Left lung (tissue), 10 donors: ENCODE results near the gene ANKRD33. TPM values are rescaled to one million over a fixed set of nuclear protein-coding genes. Genes with fewer than 3 reads are reported as not detected.
"Not testable (repeated sequence)": the region's sequence is repeated elsewhere in the genome, so short reads cannot be mapped to it uniquely, and the experiment has no call there.

Experiments
- ATAC-seq: fragments of 200-7000 bp; cut with Tn5 transposase; one replicate; pipeline ENCODE4 v1.9.1; 2020; ENCODE audit warnings: moderate library complexity
- DNase-seq, 4 donors: peaks; one replicate each; pipeline ENCODE4 v3.0.0-alpha.2; 2013 to 2020
- H3K27ac ChIP-seq, 2 donors: fragments of 200-600 bp; sonication (generic) in 1 of 2; one replicate each; pipeline versions ENCODE4 v1.5.0 to v1.8.0; 2020 to 2021
- H3K27me3 ChIP-seq, 2 donors: fragments of 200-600 bp; sonication (generic) in 1 of 2; one replicate each; pipeline versions ENCODE4 v1.5.0 to v1.8.0; 2020 to 2021
- H3K36me3 ChIP-seq, 2 donors: fragments of 200-600 bp; sonication (generic) in 1 of 2; one replicate each; pipeline versions ENCODE4 v1.5.0 to v1.8.0; 2020 to 2021
- H3K4me1 ChIP-seq, 2 donors: fragments of 200-600 bp; one replicate each; pipeline ENCODE4 v1.8.0; 2021
- H3K4me3 ChIP-seq, 2 donors: fragments of 200-600 bp; sonication (generic) in 1 of 2; one replicate each; pipeline versions ENCODE4 v1.5.0 to v1.8.0; 2020 to 2021; ENCODE audit warnings: mild to moderate bottlenecking in 1 of 2
- H3K9me3 ChIP-seq, 2 donors: fragments of 200-600 bp; sonication (generic) in 1 of 2; one replicate each; pipeline versions ENCODE4 v1.5.0 to v1.8.0; 2020 to 2021
- intact Hi-C, 2 donors: fragments of 100-400 bp; cut with DNase I; formaldehyde crosslinking; loops; one replicate each; pipeline versions ENCODE4 v1.11.2 to v1.14.2; 2022
- polyA plus RNA-seq, 6 donors: library from polyadenylated mRNA; unstranded; fragments of 120-200 nt; gene quantifications; one replicate each; pipeline ENCODE4 v1.2.1, GENCODE V29; 2013; ENCODE audit not compliant: insufficient read length in 6 of 6
- total RNA-seq, 2 donors: library from RNA; stranded (reverse); fragmentation: NEBNext Ultra II Directional; extraction: Animal tissue kit (Norgen Biotek cat#: 25700); gene quantifications; one replicate each; pipeline ENCODE4 v1.2.1, GENCODE V29; 2021
- TF ChIP-seq, protein P1 (sequence below), 2 donors: fragments of 200-600 bp; sonication (generic) in 1 of 2; IDR thresholded peaks; one replicate each; pipeline versions ENCODE4 v1.5.0 to v1.8.0; 2021; ENCODE audit warnings: antibody characterized with exemption in 2 of 2
- donor health status: DM: no; HTN: yes; CAD: no.
- donor health status: DM: no; HTN: no; CAD: no.

ANKRD33 gene
- total and polyA plus RNA-seq, 8 donors: 0.08 to 0.13 (median 0.08) TPM; not detected in 5

DNA sequence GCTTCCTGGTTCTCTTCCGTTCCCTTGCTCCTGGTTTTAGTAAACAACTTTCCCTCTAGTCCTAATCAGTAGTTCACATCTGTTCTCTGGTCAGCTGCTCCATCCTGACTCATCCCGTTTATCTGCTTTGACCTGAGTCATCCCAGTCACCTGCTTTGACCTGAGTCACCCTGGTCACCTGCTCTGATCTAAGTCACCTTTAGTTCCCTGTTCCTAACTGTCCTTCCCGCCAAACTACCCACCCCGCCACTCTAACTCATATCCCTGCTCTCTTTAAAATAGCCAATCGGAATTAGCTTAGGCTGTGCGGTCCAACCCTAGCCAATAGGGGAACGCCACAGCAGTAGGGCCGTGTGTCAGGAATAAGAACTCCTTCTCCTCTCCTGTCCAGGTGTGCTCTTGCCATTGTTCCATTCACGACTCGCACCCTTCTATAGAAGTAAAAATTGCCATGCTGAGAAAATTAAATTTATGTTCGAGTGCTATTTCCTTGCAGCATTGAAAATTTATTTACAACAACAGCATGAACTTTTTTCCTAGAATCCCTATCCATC is 3.1 kb upstream of the ANKRD33 start:
- Histone ChIP-seq H3K4me1 (peaks cover 11 to 48% of the 10 kb centered on the region in 2 donors), H3K27ac (peak overlapping the region in 1 of 2 donors; percentile 64), H3K36me3 (no peaks in the 10 kb centered on the region), H3K4me3 (no peak overlapping the region), H3K9me3 (no peaks in the 10 kb centered on the region), H3K27me3 (peaks cover 0 to 9% of the 10 kb centered on the region in 2 donors)
- TF ChIP-seq, protein P1, sequence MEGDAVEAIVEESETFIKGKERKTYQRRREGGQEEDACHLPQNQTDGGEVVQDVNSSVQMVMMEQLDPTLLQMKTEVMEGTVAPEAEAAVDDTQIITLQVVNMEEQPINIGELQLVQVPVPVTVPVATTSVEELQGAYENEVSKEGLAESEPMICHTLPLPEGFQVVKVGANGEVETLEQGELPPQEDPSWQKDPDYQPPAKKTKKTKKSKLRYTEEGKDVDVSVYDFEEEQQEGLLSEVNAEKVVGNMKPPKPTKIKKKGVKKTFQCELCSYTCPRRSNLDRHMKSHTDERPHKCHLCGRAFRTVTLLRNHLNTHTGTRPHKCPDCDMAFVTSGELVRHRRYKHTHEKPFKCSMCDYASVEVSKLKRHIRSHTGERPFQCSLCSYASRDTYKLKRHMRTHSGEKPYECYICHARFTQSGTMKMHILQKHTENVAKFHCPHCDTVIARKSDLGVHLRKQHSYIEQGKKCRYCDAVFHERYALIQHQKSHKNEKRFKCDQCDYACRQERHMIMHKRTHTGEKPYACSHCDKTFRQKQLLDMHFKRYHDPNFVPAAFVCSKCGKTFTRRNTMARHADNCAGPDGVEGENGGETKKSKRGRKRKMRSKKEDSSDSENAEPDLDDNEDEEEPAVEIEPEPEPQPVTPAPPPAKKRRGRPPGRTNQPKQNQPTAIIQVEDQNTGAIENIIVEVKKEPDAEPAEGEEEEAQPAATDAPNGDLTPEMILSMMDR (IDR thresholded peaks at IDR 0.05): no peak
- DNase-seq: no peak
- intact Hi-C loops: no loop called here
- ATAC-seq: no peak

DNA sequence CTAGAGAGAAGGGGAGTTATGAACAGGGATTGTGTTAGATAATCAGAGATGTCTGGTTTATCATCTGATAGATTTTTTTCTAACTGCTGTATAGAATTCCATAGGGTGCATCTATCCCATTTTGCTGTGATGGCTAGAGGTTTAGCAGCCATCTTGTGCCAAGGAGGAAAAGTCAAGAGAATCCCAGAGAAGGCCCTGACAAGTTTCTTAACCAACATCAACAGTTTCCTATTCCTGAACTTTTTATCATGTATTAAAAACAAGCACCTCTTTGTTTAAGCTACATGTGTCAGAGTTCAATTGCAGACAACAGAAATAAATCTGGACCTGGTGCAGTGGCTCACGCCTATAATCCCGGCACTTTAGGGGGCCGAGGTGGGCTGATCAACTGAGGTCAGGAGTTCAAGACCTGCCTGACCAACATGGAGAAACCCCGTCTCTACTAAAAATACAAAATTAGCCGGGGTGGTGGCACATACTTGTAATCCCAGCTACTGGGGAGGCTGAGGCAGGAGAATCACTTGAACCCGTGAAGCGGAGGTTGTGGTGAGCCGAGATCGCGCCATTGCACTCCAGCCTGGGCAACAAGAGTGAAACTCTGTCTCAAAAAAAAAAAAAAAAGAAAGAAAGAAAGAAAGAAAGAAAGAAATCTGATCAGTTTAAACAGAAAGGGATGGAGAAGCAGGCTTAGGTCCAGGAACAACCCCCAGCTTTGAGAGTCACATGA is 2.4 kb upstream of the ANKRD33 start:
- H3K9me3 ChIP-seq, ATAC-seq, H3K4me3 ChIP-seq, intact Hi-C loops, DNase-seq, H3K36me3 ChIP-seq, H3K27me3 ChIP-seq: not testable (repeated sequence)
- H3K4me1 ChIP-seq: peaks cover 11 to 48% of the 10 kb centered on the region in 2 donors
- H3K27ac ChIP-seq: peak overlapping the region; percentile 37 to 64

DNA sequence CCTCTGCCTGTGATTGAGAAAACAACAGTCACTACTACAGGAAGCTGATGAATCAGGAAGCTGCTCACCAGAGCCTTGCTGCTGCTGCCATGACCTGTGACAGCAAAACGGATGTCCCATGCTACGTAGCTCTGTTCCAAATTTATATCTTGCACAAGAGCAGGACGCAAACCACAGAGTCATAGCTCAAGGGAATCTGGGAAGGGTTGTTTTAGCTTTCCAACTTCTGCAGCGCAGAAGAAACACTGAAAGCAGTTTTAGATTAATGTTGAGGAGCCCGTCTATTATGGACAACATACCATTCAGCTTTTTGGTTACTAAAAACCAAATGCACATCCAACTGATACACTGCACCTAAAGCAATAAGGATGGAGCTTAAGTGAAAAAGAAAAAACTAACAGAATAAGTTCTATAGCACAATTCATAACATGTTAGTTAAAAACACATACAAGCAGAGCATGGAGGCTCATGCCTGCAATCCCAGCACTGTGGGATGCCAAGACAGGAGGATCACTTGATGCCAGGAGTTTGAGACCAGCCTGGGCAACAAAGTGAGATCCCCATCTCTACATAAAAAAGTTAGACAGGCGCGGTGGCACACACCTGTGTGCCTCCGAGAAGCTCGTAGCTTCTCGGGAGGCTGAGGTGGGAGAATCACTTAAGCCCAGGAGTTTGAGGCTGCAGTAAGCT is 1.7 kb upstream of the ANKRD33 start:
- DNase-seq (peak in 3 of 4 donors; percentile 61 to 88 (median 86)), ATAC-seq (peak; percentile 88)
- Histone ChIP-seq H3K27me3 (peaks cover 0 to 9% of the 10 kb centered on the region in 2 donors), H3K36me3 (no peaks in the 10 kb centered on the region), H3K27ac (peak overlapping the region; percentile 37 to 64), H3K4me3 (no peak overlapping the region), H3K4me1 (peaks cover 11 to 48% of the 10 kb centered on the region in 2 donors), H3K9me3 (no peaks in the 10 kb centered on the region)
- intact Hi-C loops: no loop called here
- TF ChIP-seq, protein P1 (IDR thresholded peaks at IDR 0.05): no peak

DNA sequence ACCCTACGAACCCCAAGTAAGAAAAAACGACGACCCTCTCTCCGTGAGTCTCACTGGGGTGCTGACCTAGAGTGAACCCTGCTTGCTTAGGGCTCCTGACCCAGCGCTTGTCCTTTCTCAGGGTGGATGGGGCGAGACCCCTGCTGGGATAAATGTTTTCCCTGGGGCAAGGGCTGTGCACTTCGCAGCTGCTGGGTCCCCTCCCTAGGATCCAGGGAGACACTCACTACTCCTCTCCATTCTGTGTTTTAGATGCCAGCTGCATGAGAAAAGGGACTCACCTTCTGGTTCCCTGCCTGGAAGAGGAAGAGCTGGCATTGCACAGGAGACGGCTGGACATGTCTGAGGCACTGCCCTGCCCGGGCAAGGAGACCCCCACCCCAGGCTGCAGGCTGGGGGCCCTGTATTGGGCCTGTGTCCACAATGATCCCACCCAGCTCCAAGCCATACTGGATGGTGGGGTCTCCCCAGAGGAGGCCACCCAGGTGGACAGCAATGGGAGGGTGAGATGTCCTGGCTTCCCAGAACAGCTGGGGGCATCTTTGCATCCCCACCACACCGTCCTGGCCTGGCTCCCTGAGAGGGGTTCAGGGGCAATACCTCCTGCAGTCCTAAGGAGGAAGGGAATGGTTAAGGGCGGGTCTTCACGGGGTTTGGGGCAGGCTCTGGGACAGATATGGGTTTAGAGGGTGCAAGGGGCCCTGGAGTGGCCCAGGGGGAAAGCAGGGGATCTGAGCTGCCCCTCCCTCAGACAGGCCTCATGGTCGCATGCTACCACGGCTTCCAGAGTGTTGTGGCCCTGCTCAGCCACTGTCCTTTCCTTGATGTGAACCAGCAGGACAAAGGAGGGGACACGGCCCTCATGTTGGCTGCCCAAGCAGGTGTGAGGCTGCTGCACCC is 663 bp downstream of the ANKRD33 start:
- Histone ChIP-seq H3K9me3 (no peaks in the 10 kb centered on the region), H3K27ac (no peak overlapping the region), H3K27me3 (peaks cover 0 to 9% of the 10 kb centered on the region in 2 donors), H3K36me3 (no peaks in the 10 kb centered on the region), H3K4me3 (no peak overlapping the region), H3K4me1 (peaks cover 11 to 40% of the 10 kb centered on the region in 2 donors)
- TF ChIP-seq, protein P1 (IDR thresholded peaks at IDR 0.05): no peak
- ATAC-seq (no peak), DNase-seq (no peak)
- intact Hi-C loops: no loop called here
